HEK293 (cell line): Measurements from ENCODE around the gene BCAS3.

Experiments used
- CTCF ChIA-PET: fragments of 350-600 bp; formaldehyde crosslinking; extraction: SDS; loops from one replicate; lab custom pipeline; 2021; ENCODE audit warnings: antibody characterized with exemption; lab: Yijun Ruan, JAX
- POLR2A ChIA-PET: fragments of 300-600 bp; formaldehyde crosslinking; extraction: SDS; loops from one replicate; lab custom pipeline; 2020; ENCODE audit warnings: antibody characterized with exemption, inconsistent platforms; lab: Yijun Ruan, JAX
- H3K27ac ChIP-seq: fragments of 200-500 bp; sonication (Bioruptor generic); 2 replicates; pipeline ENCODE4 v1.5.1; 2014; ENCODE audit warnings: low read depth, low read length, control low read depth, inconsistent platforms; ENCODE audit errors: extremely low read depth
- H3K36me3 ChIP-seq, 2 experiments: fragments of 200-500 bp in 1 of 2; sonication (Bioruptor generic) in 1 of 2; 1 replicate in 1 of 2; 2 replicates in 1 of 2; pipeline ENCODE4 v1.5.1; 2014 to 2017; ENCODE audit warnings: inconsistent platforms in 2 of 2, low read length in 2 of 2; ENCODE audit not compliant: control insufficient read depth in 2 of 2, insufficient read depth in 1 of 2
- H3K4me1 ChIP-seq: fragments of 200-500 bp; sonication (Bioruptor generic); 2 replicates; pipeline ENCODE4 v1.5.1; 2014; ENCODE audit warnings: mild to moderate bottlenecking, low read length, inconsistent platforms; ENCODE audit not compliant: control insufficient read depth, insufficient read depth
- H3K4me3 ChIP-seq: 2 replicates; pipeline ENCODE4 v1.5.1; 2011; ENCODE audit warnings: low read depth, mild to moderate bottlenecking, control low read depth, low read length, moderate library complexity
- H3K9me3 ChIP-seq: fragments of 200-500 bp; sonication (Bioruptor generic); 2 replicates; pipeline ENCODE4 v1.5.1; 2014; ENCODE audit warnings: low read depth, low read length, inconsistent platforms; ENCODE audit not compliant: control insufficient read depth, insufficient read depth
- KLF9 ChIP-seq: fragments of 450-650 bp; formaldehyde crosslinking; IDR thresholded peaks from 2 replicates; pipeline ENCODE4 v1.5.1; 2016; ENCODE audit warnings: missing biosample characterization, missing genetic modification characterization, low read depth
- SALL2 ChIP-seq: fragments of 450-650 bp; formaldehyde crosslinking; IDR thresholded peaks from 2 replicates; pipeline ENCODE4 v1.5.0; 2017; ENCODE audit warnings: missing biosample characterization, mild to moderate bottlenecking, missing genetic modification characterization, borderline replicate concordance
- ZBTB48 ChIP-seq: fragments of 450-650 bp; formaldehyde crosslinking; IDR thresholded peaks from 2 replicates; pipeline ENCODE4 v1.5.1; 2016; ENCODE audit warnings: missing biosample characterization, missing genetic modification characterization
- ZFHX2 ChIP-seq: fragments of 450-650 bp; formaldehyde crosslinking; conservative IDR thresholded peaks from 2 replicates; pipeline ENCODE4 v1.5.1; 2016; ENCODE audit warnings: missing biosample characterization, missing genetic modification characterization
- ZFP69B ChIP-seq: fragments of 450-650 bp; formaldehyde crosslinking; IDR thresholded peaks from 2 replicates; pipeline ENCODE4 v1.5.1; 2016; ENCODE audit warnings: missing biosample characterization, missing genetic modification characterization
- ZNF302 ChIP-seq: fragments of 450-650 bp; formaldehyde crosslinking; IDR thresholded peaks from 2 replicates; pipeline ENCODE4 v1.5.1; 2016; ENCODE audit warnings: missing biosample characterization, missing genetic modification characterization, low read depth
- ZNF341 ChIP-seq: fragments of 450-650 bp; formaldehyde crosslinking; IDR thresholded peaks from 2 replicates; pipeline ENCODE4; 2016; ENCODE audit warnings: low read depth, missing biosample characterization, missing genetic modification characterization
- ZNF394 ChIP-seq: fragments of 450-650 bp; formaldehyde crosslinking; IDR thresholded peaks from 2 replicates; pipeline ENCODE4 v1.5.1; 2016; ENCODE audit warnings: missing biosample characterization, missing genetic modification characterization, mild to moderate bottlenecking, moderate library complexity, borderline replicate concordance
- ZNF433 ChIP-seq: fragments of 450-650 bp; formaldehyde crosslinking; IDR thresholded peaks from 2 replicates; pipeline ENCODE4 v1.5.1; 2016; ENCODE audit warnings: missing biosample characterization, missing genetic modification characterization, low read depth
- ZNF548 ChIP-seq: fragments of 450-650 bp; formaldehyde crosslinking; IDR thresholded peaks from 2 replicates; pipeline ENCODE4 v1.5.1; 2016; ENCODE audit warnings: missing biosample characterization, missing genetic modification characterization
- ZNF596 ChIP-seq: fragments of 450-650 bp; IDR thresholded peaks from 2 replicates; pipeline ENCODE4 v1.5.0; 2018; ENCODE audit warnings: missing biosample characterization, mild to moderate bottlenecking, missing genetic modification characterization, moderate library complexity
- ZNF747 ChIP-seq: fragments of 450-650 bp; formaldehyde crosslinking; IDR thresholded peaks from 2 replicates; pipeline ENCODE4 v1.5.1; 2016; ENCODE audit warnings: missing biosample characterization, missing genetic modification characterization
- ZNF792 ChIP-seq: fragments of 450-650 bp; formaldehyde crosslinking; IDR thresholded peaks from 2 replicates; pipeline ENCODE4 v1.5.1; 2016; ENCODE audit warnings: missing biosample characterization, missing genetic modification characterization
- ZXDB ChIP-seq: fragments of 450-650 bp; formaldehyde crosslinking; IDR thresholded peaks from 2 replicates; pipeline ENCODE4 v1.5.1; 2016; ENCODE audit warnings: missing biosample characterization, missing genetic modification characterization
- TF ChIP-seq, protein P1 (sequence below): fragments of 450-650 bp; formaldehyde crosslinking; optimal IDR thresholded peaks from 2 replicates; pipeline ENCODE3; 2016; ENCODE audit warnings: missing biosample characterization, mild to moderate bottlenecking, missing genetic modification characterization
- TF ChIP-seq, protein P2 (sequence below): fragments of 450-650 bp; formaldehyde crosslinking; IDR thresholded peaks from 2 replicates; pipeline ENCODE4 v1.5.1; 2016; ENCODE audit warnings: missing biosample characterization, missing genetic modification characterization
- TF ChIP-seq, protein P3 (sequence below): fragments of 450-650 bp; formaldehyde crosslinking; IDR thresholded peaks from 2 replicates; pipeline ENCODE4 v1.5.1; 2016; ENCODE audit warnings: missing biosample characterization, missing genetic modification characterization
- TF ChIP-seq, protein P4 (sequence below): fragments of 450-650 bp; formaldehyde crosslinking; IDR thresholded peaks from 2 replicates; pipeline ENCODE4 v1.5.1; 2017; ENCODE audit warnings: missing biosample characterization, missing genetic modification characterization
- TF ChIP-seq, protein P5 (sequence below): fragments of 450-650 bp; formaldehyde crosslinking; IDR thresholded peaks from 2 replicates; pipeline ENCODE4 v1.5.1; 2016; ENCODE audit warnings: missing biosample characterization, missing genetic modification characterization
- TF ChIP-seq, protein P6 (sequence below): fragments of 450-650 bp; formaldehyde crosslinking; IDR thresholded peaks from 2 replicates; pipeline ENCODE4 v1.5.1; 2016; ENCODE audit warnings: missing biosample characterization, missing genetic modification characterization, low read depth

BCAS3 gene

DNA sequence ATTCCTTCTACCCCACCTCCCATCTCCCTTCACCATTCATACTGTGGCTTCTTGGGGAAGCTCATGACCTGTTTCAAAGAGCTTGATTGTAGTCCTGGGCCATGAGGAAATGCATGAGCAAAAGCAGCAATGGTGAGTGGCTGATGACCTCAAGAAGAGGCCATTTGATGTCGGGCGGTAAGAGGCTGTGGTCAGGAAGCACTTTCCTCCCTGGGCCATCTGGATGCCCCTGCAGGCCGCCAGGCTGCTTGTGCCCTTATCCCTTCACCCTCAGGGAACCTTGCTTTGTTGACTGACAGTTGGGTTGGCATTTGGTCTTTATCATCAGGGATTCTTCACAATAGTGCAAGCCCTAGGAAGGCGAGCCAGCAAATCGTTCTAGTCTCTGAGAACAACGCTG lies 643.7 kb downstream of the BCAS3 start:
- H3K36me3 ChIP-seq = no peaks in the 10 kb centered on the region
- no peaks in the 10 kb centered on the region for H3K9me3 ChIP-seq
- H3K4me1 ChIP-seq = peaks cover 12% of the 10 kb centered on the region
- no peak overlapping the region for H3K27ac ChIP-seq
- POLR2A ChIA-PET = no interaction called here
- TF ChIP-seq ZNF433 (tag by site-specific recombination) (no peak), ZNF548 (tag by site-specific recombination) (no peak), ZNF302 (tag by site-specific recombination) (no peak), KLF9 (tag by site-specific recombination) (no peak), ZFHX2 (tag by site-specific recombination) (no peak), ZBTB48 (no peak), ZNF747 (tag by site-specific recombination) (no peak), ZNF792 (tag by site-specific recombination) (no peak), ZXDB (no peak), SALL2 (no peak), ZFP69B (tag by site-specific recombination) (no peak), ZNF394 (tag by site-specific recombination) (no peak), ZNF596 (no peak), ZNF341 (tag by site-specific recombination) (no peak)
- TF ChIP-seq, protein P1, sequence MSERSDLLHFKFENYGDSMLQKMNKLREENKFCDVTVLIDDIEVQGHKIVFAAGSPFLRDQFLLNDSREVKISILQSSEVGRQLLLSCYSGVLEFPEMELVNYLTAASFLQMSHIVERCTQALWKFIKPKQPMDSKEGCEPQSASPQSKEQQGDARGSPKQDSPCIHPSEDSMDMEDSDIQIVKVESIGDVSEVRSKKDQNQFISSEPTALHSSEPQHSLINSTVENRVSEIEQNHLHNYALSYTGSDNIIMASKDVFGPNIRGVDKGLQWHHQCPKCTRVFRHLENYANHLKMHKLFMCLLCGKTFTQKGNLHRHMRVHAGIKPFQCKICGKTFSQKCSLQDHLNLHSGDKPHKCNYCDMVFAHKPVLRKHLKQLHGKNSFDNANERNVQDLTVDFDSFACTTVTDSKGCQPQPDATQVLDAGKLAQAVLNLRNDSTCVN (tag by site-specific recombination) = no peak
- TF ChIP-seq, protein P2, sequence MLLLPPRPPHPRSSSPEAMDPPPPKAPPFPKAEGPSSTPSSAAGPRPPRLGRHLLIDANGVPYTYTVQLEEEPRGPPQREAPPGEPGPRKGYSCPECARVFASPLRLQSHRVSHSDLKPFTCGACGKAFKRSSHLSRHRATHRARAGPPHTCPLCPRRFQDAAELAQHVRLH (tag by site-specific recombination) = no peak
- TF ChIP-seq, protein P3, sequence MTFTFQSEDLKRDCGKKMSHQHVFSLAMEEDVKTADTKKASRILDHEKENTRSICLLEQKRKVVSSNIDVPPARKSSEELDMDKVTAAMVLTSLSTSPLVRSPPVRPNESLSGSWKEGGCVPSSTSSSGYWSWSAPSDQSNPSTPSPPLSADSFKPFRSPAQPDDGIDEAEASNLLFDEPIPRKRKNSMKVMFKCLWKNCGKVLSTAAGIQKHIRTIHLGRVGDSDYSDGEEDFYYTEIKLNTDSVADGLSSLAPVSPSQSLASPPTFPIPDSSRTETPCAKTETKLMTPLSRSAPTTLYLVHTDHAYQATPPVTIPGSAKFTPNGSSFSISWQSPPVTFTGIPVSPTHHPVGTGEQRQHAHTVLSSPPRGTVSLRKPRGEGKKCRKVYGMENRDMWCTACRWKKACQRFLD (tag by site-specific recombination) = no peak
- TF ChIP-seq, protein P4, sequence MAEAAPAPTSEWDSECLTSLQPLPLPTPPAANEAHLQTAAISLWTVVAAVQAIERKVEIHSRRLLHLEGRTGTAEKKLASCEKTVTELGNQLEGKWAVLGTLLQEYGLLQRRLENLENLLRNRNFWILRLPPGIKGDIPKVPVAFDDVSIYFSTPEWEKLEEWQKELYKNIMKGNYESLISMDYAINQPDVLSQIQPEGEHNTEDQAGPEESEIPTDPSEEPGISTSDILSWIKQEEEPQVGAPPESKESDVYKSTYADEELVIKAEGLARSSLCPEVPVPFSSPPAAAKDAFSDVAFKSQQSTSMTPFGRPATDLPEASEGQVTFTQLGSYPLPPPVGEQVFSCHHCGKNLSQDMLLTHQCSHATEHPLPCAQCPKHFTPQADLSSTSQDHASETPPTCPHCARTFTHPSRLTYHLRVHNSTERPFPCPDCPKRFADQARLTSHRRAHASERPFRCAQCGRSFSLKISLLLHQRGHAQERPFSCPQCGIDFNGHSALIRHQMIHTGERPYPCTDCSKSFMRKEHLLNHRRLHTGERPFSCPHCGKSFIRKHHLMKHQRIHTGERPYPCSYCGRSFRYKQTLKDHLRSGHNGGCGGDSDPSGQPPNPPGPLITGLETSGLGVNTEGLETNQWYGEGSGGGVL (tag by site-specific recombination) = no peak
- TF ChIP-seq, protein P5, sequence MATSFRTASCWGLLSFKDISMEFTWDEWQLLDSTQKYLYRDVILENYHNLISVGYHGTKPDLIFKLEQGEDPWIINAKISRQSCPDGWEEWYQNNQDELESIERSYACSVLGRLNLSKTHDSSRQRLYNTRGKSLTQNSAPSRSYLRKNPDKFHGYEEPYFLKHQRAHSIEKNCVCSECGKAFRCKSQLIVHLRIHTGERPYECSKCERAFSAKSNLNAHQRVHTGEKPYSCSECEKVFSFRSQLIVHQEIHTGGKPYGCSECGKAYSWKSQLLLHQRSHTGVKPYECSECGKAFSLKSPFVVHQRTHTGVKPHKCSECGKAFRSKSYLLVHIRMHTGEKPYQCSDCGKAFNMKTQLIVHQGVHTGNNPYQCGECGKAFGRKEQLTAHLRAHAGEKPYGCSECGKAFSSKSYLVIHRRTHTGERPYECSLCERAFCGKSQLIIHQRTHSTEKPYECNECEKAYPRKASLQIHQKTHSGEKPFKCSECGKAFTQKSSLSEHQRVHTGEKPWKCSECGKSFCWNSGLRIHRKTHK (tag by site-specific recombination) = no peak
- TF ChIP-seq, protein P6, sequence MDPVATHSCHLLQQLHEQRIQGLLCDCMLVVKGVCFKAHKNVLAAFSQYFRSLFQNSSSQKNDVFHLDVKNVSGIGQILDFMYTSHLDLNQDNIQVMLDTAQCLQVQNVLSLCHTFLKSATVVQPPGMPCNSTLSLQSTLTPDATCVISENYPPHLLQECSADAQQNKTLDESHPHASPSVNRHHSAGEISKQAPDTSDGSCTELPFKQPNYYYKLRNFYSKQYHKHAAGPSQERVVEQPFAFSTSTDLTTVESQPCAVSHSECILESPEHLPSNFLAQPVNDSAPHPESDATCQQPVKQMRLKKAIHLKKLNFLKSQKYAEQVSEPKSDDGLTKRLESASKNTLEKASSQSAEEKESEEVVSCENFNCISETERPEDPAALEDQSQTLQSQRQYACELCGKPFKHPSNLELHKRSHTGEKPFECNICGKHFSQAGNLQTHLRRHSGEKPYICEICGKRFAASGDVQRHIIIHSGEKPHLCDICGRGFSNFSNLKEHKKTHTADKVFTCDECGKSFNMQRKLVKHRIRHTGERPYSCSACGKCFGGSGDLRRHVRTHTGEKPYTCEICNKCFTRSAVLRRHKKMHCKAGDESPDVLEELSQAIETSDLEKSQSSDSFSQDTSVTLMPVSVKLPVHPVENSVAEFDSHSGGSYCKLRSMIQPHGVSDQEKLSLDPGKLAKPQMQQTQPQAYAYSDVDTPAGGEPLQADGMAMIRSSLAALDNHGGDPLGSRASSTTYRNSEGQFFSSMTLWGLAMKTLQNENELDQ (tag by site-specific recombination) = no peak
- CTCF ChIA-PET = no interaction called here
- no peak overlapping the region for H3K4me3 ChIP-seq
